Measurements from ENCODE around the gene NPLOC4. TPM values are rescaled to one million over a fixed set of nuclear protein-coding genes. Genes with fewer than 3 reads are reported as not detected.

NPLOC4 gene
- total and polyA plus RNA-seq, 2 of the 8 experiments (the other 6 are each of a cell fraction or from before 2014, with no cell fraction given), result 70.7 to 92.7 TPM

DNA sequence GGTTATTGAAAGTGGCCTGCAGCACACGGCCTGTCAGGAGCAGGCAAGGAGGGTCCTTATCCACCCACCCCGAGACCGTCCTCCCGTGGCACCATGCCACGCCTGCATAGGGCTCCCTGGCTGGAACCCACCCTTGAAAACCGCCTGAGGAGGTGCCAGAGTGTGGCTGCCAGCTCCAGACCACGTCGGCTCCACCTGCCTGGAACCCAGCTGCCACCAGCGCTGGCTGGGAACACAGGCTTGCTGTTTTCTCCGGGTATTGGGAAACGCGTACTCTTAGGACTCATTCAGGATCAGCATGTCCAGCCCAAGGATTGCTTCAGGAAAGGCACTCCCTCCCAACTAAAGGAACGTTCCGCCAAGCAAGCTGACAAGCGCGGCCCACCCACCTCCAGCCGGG, 40.0 kb upstream of the NPLOC4 start:
- Histone ChIP-seq H3K27ac (ENCODE audit: low read depth, low read length) (no peak overlapping the region), H2BK5ac (ENCODE audit: low read depth, low read length) (no peak overlapping the region), H3K56ac (replicated peaks; ENCODE audit: insufficient read length, low read depth, low read length) (no peak overlapping the region), H2BK20ac (ENCODE audit: low read length) (no peak overlapping the region), H2AK5ac (ENCODE audit: low read depth, low read length) (no peak overlapping the region), H3K4ac (replicated peaks; ENCODE audit: insufficient read length, low read depth, low read length) (no peak overlapping the region), H3K79me1 (ENCODE audit: low read depth, low read length) (no peaks in the 10 kb centered on the region; the same call in 1 of the 2 replicates), H3K27me3 (replicated peaks in 1 of 4; ENCODE audit: control insufficient read depth in 3 of 4, extremely low read depth in 1 of 4, insufficient read depth in 3 of 4, low read length in 3 of 4) (no peaks in the 10 kb centered on the region; a peak in 1 of 7 replicates), H3K4me1 (replicated peaks in 1 of 4; ENCODE audit: control insufficient read depth in 3 of 4, insufficient read depth in 4 of 4, low read length in 3 of 4) (no peaks in the 10 kb centered on the region), H2AFZ (ENCODE audit: low read length) (no peak overlapping the region), H3K18ac (ENCODE audit: extremely low read depth, low read length) (no peak overlapping the region), H3K4me3 (ENCODE audit: extremely low read depth in 1 of 4, insufficient read depth in 2 of 4, low read depth in 3 of 4, low read length in 4 of 4) (no peak overlapping the region), H3K79me2 (ENCODE audit: control insufficient read depth in 1 of 2, insufficient read depth in 2 of 2, low read length in 2 of 2) (peaks cover 0 to 3% of the 10 kb centered on the region in 2 experiments; a peak in 1 of 4 replicates), H3K23me2 (ENCODE audit: low read depth, low read length) (no peaks in the 10 kb centered on the region), H3K14ac (ENCODE audit: insufficient read length) (no peak overlapping the region), H2BK120ac (replicated peaks; ENCODE audit: low read depth, low read length) (no peak overlapping the region), H3K23ac (ENCODE audit: insufficient read length) (no peak overlapping the region), H3K36me3 (ENCODE audit: control insufficient read depth in 2 of 4, insufficient read depth in 4 of 4, low read length in 3 of 4) (peaks cover 10 to 25% (median 22%) of the 10 kb centered on the region in 4 experiments), H4K20me1 (replicated peaks in 1 of 2; ENCODE audit: control insufficient read depth in 1 of 2, insufficient read depth in 2 of 2, low read length in 2 of 2) (peaks cover 5 to 22% of the 10 kb centered on the region in 2 experiments), H2BK12ac (ENCODE audit: low read depth, low read length) (no peak overlapping the region), H4K5ac (ENCODE audit: insufficient read length, low read depth, low read length) (no peak overlapping the region), H4K8ac (ENCODE audit: extremely low read depth, insufficient read depth, low read length) (no peak overlapping the region), H3K4me2 (ENCODE audit: insufficient read depth in 1 of 2, low read depth in 2 of 2, low read length in 2 of 2) (no peak overlapping the region), H4K91ac (replicated peaks; ENCODE audit: insufficient read length, low read length) (no peak overlapping the region), H3K9me3 (ENCODE audit: insufficient read depth in 2 of 2, low read depth in 1 of 2, low read length in 1 of 2) (no peaks in the 10 kb centered on the region), H2BK15ac (ENCODE audit: low read length) (no peak overlapping the region), H3K9ac (replicated peaks in 1 of 4; ENCODE audit: extremely low read depth in 1 of 4, low read depth in 3 of 4, low read length in 3 of 4) (no peak overlapping the region)
- no peak for DNase-seq (ENCODE audit: low read depth in 1 of 2, low spot score in 2 of 2)
- 98% methylated on average over 17 of the region's 17 CpGs; no CpG with 5 or more reads in 1 of the 2 experiments for WGBS, 2 experiments (ENCODE audit: extremely low coverage in 1 of 2, insufficient coverage in 1 of 2, insufficient read length in 1 of 2, insufficient replicate concordance in 2 of 2, low coverage in 1 of 2, low lambda C conversion rate in 2 of 2, missing lambda C conversion rate in 1 of 2)
- FAIRE-seq, result no peak
- CTCF ChIA-PET (ENCODE audit: partially characterized antibody), result interaction anchor here (0.8 to 4.9 kb wide), 4 partner anchors 8 to 37 kb away, joined by 3 to 20 read pairs (median 13); no protein-coding TSS in a partner anchor
- POLR2A ChIA-PET (ENCODE audit: partially characterized antibody), result interaction anchor here (0.9 to 28.4 kb wide), 6 partner anchors 8 to 32 kb away, joined by 3 to 436 read pairs (median 4); partner anchors contain the start of genes MRPL12 and SLC25A10
- TF ChIP-seq POLR2A (IDR thresholded peaks at IDR 0.05; ENCODE audit: control extremely low read depth in 1 of 2, low read depth in 2 of 2, low read length in 2 of 2), result peak in 1 of 2 experiments; percentile 23; a peak in 2 of 3 replicates
- TF ChIP-seq JUN (IDR thresholded peaks at IDR 0.05; ENCODE audit: low read depth, low read length), result no peak

All from H1 (cell line).